GM18858 (cell line): ENCODE results near the gene NPAS1.

ENCODE experiments used
- ATAC-seq: cut with Tn5 transposase; IDR thresholded peaks from one replicate; pipeline ENCODE4 v1.9.1; 2021; ENCODE audit not compliant: unreplicated experiment

The NPAS1 gene

DNA sequence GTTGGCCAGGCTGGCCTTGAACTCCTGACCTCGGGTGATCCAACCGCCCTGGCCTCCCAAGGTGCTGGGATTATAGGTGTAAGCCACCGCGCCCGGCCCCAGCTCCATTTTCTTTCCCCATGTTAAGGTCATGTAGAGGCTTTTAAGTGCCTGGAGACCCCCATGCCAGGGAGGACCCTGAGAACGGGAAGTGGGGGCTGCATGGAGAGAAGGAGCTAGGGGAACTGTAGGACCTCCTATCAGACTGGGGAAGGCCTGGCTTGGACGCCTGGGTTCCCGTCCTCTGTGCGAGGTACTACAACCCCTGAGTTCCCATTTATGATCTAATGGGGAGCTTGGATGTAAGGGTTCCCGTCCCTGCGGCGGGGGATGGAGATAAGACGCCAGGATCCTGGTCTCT is 714 bp upstream of the NPAS1 start:
- ATAC-seq = no peak

GRCh38 chr19:47020132-47020805 is 632 bp downstream of the NPAS1 start:
- no peak for ATAC-seq

DNA sequence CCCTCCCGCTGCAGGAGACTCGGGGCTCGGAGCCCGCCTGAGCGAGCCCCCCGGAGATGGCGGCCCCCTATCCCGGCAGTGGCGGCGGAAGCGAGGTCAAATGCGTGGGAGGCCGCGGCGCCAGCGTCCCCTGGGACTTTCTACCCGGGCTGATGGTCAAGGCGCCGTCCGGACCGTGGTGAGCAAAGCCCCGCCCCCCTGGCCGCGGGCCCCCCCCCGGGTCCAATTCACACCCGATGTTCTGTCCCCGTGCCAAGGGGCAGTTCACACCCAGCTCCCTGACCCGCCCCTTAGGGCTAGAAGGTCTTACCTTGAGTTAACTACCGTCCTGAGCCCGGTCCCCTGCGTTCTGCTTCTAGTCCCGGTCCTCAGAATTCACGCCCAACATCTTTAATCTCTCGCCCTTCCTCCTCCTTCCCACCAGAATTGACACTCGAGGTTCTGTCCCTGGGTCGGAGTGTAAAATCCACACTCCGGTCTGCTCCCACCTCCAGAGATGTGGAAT is 1.4 kb downstream of the NPAS1 start:
- no peak for ATAC-seq

DNA sequence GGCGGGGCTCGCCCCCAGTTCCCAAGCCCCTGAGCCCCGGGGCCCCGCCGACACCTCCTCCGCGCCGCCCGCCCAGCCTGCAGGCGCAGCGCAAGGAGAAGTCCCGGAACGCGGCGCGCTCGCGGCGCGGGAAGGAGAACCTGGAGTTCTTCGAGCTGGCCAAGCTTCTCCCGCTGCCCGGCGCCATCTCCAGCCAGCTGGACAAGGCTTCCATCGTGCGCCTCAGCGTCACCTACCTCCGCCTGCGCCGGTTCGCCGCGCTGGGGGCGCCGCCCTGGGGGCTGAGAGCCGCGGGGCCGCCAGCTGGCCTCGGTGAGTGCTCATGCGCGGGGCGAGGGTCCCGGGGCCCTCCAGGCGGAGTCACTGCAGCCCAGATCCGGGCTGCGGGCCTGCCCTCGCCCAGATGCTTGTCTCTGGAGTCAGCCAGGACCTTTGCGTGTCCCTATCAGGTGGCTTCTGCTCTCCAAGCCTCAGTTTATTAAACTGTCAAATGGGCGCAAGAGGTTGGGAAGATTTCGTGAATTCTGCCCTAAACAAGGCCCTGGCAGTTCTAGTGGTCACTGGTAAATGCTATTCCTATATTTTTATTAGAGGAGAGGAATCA is 2.0 kb downstream of the NPAS1 start:
- no peak for ATAC-seq

DNA sequence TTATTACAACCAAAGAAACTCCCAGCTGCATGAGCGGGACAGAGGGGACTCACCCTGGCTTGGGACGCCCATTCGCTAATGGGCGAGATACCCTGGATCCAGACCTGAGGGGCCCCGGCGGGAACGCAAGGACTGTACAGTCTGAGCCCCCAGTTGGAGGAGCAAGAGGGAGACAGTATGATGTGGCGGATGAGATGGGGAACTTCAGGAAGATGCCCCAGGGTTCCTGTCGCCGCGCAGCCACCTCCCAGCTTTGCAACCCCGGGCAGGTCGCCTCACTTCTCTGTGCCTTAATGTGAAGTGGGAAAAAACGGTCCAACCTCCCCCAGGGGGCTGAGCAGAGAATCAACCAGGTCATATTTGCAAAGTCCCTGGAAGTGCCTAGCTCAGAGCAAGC is 2.5 kb downstream of the NPAS1 start:
- no peak for ATAC-seq

GRCh38 chr19:47022541-47023447 is 3.2 kb downstream of the NPAS1 start:
- no peak for ATAC-seq

DNA sequence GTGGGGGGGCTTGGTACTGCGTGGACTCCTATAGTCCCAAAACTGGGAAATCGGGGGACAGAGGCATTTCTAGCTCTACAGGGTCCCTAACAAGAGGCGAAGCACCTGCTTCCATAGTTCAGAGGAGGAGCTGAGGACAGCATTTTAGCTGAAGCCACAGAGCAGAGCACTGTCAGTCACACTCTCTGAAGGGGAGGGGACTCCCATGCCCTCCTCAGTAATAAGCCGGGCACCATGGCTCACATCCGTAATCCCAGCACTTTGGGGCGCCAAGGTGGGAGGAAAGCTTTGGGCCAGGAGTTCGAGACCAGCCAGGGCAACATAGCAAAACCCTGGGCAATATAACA is 3.8 kb downstream of the NPAS1 start:
- no peak for ATAC-seq

DNA sequence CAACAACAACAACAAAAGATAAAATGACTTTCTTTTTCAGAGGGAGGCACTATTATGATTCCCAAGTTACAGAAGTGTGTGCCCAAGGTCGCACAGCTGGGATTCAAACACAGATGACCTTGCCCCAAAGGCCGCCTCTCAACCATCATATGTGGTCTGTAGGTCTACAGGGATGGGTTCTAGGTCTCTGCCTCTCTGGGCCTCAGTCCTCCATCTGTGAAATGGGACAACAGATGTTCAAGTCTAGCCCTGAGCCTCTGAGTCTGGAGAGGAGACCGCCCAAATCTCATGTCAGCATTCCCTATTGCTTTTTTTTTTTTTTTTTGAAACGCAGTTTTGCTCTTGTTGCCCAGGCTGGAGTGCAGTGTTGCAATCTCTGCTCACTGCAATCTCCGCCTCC is 4.9 kb downstream of the NPAS1 start:
- ATAC-seq = no peak

GRCh38 chr19:47026156-47026555 is 6.5 kb downstream of the NPAS1 start:
- ATAC-seq = no peak

- no peak for ATAC-seq
Measured at GRCh38 chr19:47026889-47027288, 7.3 kb downstream of the NPAS1 start.

GRCh38 chr19:47027586-47028088 is 8.0 kb downstream of the NPAS1 start:
- ATAC-seq = no peak

DNA sequence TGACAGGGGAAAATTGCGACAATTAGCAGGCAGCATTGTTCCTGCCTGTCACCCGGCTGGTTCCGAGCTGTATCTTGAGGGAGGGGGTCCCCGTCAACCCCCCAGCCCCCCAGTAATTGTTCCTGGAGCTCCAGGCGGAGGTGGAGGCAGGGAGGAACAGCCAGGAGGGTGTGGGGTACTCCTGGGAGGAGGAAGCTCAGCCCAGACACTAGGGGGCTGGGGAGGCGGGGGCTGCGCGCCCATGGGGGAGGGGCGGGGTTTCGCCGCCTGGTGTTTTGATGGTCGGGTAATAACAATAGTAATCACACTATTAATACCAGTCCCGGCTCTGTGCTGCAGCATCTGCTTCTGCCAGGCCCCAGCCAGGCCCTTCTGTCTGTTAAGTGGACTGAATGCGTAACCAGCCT is 8.6 kb downstream of the NPAS1 start:
- no peak for ATAC-seq

GRCh38 chr19:47032171-47032811 is 12.7 kb downstream of the NPAS1 start:
- no peak for ATAC-seq

DNA sequence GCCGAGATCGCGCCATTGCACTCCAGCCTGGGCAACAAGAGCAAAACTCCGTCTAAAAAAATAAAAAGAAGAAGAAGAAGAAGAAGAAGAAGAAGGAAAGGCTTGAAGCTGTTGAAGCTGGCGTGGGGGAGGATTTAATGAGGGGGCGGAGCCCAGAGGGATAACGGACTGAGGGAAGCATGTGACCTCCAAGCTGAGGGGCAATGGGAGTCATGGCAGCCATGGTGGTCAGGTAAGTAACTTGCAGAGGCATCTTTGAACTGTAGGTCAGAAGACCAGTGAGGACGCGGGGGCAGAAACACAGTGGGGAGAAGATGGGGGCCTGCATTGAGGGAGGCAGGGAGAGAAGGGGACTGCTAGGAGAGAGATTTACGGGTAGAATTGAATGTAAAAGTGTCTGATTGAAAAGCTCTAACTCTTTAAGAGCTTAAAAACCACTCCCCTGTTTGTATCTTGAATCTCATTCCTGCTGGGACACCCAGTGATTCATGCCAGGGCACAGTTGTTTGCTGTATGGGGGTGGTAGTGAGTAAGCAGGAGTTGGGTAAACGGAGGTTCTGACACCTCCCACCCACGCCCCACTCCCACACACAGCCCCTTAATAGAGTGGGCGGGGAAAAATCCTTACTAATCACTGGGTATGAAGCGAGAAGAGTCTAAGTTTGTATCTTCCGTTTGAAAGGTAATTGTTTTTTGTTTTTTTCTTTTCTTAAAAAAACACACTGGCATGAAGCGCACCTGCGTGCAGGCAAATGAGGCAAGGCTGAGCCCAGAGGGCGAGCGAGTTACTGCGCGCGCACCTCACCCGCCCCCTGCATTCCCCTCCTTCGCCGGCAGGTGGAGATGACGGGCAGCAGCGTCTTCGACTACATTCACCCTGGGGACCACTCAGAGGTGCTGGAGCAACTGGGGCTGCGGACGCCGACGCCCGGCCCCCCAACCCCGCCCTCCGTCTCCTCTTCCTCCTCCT is 15.8 kb downstream of the NPAS1 start:
- peak; percentile 69 for ATAC-seq

GRCh38 chr19:47036097-47036651 is 16.5 kb downstream of the NPAS1 start:
- ATAC-seq = peak; percentile 7

DNA sequence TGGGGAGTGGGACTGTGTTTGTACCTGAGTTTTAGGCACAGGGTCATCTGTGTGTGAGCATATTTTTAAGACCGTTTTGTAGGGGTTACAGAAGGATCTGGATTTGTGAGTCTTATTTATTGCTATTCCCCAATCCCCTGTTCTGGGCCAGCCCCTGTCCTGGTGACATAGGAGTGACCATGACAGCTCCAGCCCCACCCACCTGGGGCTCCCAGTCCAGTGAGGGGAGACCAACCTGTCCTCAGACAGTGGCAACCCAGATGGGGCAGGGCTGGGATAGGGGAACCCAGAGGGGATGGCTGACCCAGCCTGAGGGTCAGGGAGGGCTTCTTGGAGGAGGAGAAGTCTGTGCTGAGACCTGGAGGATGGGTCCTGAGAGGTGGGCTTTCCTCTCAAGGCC is 18.1 kb downstream of the NPAS1 start:
- no peak for ATAC-seq

- ATAC-seq = no peak
Measured at GRCh38 chr19:47039239-47039874, 19.7 kb downstream of the NPAS1 start.

DNA sequence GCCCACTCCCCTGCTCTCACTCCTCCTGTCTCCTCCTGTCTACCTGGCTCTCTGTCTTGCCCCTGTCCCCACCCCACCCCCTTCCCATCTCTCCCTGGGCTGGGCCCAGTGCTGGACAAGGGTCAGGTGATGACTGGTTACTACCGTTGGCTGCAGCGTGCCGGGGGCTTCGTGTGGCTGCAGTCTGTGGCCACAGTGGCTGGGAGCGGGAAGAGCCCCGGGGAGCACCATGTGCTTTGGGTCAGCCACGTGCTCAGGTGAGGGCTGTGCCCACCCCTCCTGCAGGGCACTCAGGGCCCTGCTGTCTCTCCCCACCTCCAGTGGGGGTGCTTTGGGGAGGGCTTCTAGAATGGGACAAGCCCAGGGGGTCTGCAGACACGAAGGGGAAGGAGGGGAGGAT is 21.2 kb downstream of the NPAS1 start:
- no peak for ATAC-seq
